Esophagus squamous epithelium (tissue), 4 donors: ENCODE results near the gene KIF1B.

Source experiments
- POLR2A ChIP-seq, 4 donors: fragments of 450-650 bp; IDR thresholded peaks; one replicate each; pipeline ENCODE4 v1.6.1; 2017; ENCODE audit warnings: antibody characterized with exemption in 4 of 4, mild to moderate bottlenecking in 4 of 4, moderate library complexity in 3 of 4
- TF ChIP-seq, protein P1 (sequence below), 6 experiments: fragments of 450-650 bp in 4 of 6; fragments of 200-600 bp in 2 of 6; sonication (generic) in 2 of 6; IDR thresholded peaks; one replicate each; pipeline ENCODE4 v1.5.1; 2016 to 2019; ENCODE audit warnings: antibody characterized with exemption in 6 of 6, mild to moderate bottlenecking in 4 of 6, moderate library complexity in 4 of 6

- no peak for TF ChIP-seq POLR2A (IDR thresholded peaks at IDR 0.05)
- TF ChIP-seq, protein P1, sequence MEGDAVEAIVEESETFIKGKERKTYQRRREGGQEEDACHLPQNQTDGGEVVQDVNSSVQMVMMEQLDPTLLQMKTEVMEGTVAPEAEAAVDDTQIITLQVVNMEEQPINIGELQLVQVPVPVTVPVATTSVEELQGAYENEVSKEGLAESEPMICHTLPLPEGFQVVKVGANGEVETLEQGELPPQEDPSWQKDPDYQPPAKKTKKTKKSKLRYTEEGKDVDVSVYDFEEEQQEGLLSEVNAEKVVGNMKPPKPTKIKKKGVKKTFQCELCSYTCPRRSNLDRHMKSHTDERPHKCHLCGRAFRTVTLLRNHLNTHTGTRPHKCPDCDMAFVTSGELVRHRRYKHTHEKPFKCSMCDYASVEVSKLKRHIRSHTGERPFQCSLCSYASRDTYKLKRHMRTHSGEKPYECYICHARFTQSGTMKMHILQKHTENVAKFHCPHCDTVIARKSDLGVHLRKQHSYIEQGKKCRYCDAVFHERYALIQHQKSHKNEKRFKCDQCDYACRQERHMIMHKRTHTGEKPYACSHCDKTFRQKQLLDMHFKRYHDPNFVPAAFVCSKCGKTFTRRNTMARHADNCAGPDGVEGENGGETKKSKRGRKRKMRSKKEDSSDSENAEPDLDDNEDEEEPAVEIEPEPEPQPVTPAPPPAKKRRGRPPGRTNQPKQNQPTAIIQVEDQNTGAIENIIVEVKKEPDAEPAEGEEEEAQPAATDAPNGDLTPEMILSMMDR (IDR thresholded peaks at IDR 0.05): no peak
Measured at GRCh38 chr1:10288029-10288615, 77.8 kb downstream of the KIF1B start.
